ENCODE data around the gene PIM2.
"Not testable (repeated sequence)": the region's sequence is repeated elsewhere in the genome, so short reads cannot be mapped to it uniquely, and the experiment has no call there.

PIM2 gene

DNA sequence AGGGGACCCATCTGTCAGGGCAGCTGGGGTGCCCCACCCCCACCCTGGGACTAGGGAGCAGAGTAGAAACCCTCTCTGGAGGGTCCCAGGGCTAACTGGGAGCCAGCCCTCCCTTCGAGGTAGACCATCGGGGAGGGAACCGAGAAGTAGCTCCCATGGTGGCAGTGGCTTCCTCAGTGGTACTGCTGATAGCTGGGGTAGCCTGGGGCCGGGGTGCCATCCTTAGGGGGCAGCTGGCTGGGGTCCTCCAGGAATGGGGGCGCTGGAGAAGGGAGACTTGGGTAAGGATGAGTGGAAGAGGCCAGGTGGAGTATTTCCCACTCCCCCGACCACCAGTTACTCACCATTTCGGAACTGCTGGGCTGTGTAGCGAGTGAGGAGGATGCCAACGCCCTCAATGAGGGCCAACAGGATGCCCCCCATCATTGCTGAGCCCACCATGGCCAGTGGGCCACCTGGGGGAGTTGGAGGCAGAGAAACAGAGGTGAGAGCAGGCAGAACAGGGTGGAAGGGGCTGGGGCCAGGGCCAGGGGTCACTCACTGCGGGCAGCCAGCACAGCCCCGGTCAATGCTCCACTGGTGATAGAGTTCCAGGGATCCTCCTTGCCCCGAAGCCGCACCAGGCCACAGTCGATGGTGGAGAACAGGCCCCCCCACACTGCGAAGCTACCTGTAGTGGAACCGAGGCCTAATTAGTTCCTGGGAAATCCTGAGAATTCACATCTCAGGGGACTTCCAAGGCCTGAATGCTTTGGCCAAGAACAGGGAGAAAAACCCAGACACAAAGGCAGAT lies 25.1 kb downstream of the PIM2 start:
- Histone ChIP-seq H3K4me3 (ENCODE audit: low read depth, low read length) (no peak overlapping the region), H3K4me1 (no peaks in the 10 kb centered on the region), H3K9me3 (no peaks in the 10 kb centered on the region), H3K27me3 (no peaks in the 10 kb centered on the region), H3K36me3 (no peaks in the 10 kb centered on the region)
- DNase-seq = no peak
- TF ChIP-seq, protein P1, sequence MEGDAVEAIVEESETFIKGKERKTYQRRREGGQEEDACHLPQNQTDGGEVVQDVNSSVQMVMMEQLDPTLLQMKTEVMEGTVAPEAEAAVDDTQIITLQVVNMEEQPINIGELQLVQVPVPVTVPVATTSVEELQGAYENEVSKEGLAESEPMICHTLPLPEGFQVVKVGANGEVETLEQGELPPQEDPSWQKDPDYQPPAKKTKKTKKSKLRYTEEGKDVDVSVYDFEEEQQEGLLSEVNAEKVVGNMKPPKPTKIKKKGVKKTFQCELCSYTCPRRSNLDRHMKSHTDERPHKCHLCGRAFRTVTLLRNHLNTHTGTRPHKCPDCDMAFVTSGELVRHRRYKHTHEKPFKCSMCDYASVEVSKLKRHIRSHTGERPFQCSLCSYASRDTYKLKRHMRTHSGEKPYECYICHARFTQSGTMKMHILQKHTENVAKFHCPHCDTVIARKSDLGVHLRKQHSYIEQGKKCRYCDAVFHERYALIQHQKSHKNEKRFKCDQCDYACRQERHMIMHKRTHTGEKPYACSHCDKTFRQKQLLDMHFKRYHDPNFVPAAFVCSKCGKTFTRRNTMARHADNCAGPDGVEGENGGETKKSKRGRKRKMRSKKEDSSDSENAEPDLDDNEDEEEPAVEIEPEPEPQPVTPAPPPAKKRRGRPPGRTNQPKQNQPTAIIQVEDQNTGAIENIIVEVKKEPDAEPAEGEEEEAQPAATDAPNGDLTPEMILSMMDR (IDR thresholded peaks at IDR 0.05; ENCODE audit: low read depth, low read length) = no peak

DNA sequence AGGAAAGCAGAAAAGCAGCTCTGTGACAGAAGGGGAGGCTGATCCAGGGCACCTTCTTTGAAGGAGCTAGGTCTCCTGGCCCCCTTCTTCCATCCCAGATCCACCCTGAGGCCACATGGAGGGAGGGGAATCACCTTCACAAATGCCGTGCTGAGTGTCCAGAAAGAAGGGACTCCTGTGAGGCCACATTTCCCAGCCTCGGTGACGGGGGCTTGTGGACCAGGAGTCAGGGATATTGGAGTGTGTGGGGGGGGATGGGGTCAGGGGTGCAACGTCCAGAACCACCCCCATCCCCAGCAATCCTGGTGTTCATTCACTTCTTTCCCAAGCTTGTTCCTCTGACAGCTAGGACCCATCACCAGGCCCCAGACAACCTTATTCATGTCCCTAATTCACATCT lies 25.9 kb downstream of the PIM2 start:
- Histone ChIP-seq H3K9me3 (no peaks in the 10 kb centered on the region), H3K27me3 (no peaks in the 10 kb centered on the region), H3K36me3 (no peaks in the 10 kb centered on the region), H3K4me1 (no peaks in the 10 kb centered on the region), H3K4me3 (ENCODE audit: low read depth, low read length) (no peak overlapping the region)
- TF ChIP-seq, protein P1 (IDR thresholded peaks at IDR 0.05; ENCODE audit: low read depth, low read length) = no peak
- DNase-seq = no peak

- no peaks in the 10 kb centered on the region for H3K27me3 ChIP-seq
- no peaks in the 10 kb centered on the region for H3K9me3 ChIP-seq
- H3K4me1 ChIP-seq = no peaks in the 10 kb centered on the region
- TF ChIP-seq, protein P1 (IDR thresholded peaks at IDR 0.05; ENCODE audit: low read depth, low read length) = peak; percentile 58
- peak; percentile 89 for DNase-seq
- H3K36me3 ChIP-seq = no peaks in the 10 kb centered on the region
- H3K4me3 ChIP-seq (ENCODE audit: low read depth, low read length) = peak overlapping the region; percentile 49
Measured at GRCh38 chrX:48891402-48892288, 27.2 kb downstream of the PIM2 start.

- peak overlapping the region; percentile 49 for H3K4me3 ChIP-seq (ENCODE audit: low read depth, low read length)
- TF ChIP-seq, protein P1 (IDR thresholded peaks at IDR 0.05; ENCODE audit: low read depth, low read length) = no peak
- H3K27me3 ChIP-seq = no peaks in the 10 kb centered on the region
- DNase-seq = no peak
- H3K36me3 ChIP-seq = no peaks in the 10 kb centered on the region
- H3K9me3 ChIP-seq = no peaks in the 10 kb centered on the region
- H3K4me1 ChIP-seq = no peaks in the 10 kb centered on the region
Measured at GRCh38 chrX:48890934-48891401, 27.9 kb downstream of the PIM2 start.

GRCh38 chrX:48890296-48890925 lies 28.4 kb downstream of the PIM2 start:
- Histone ChIP-seq H3K27me3 (no peaks in the 10 kb centered on the region), H3K4me1 (no peaks in the 10 kb centered on the region), H3K9me3 (no peaks in the 10 kb centered on the region), H3K4me3 (ENCODE audit: low read depth, low read length) (peak overlapping the region; percentile 49), H3K36me3 (no peaks in the 10 kb centered on the region)
- TF ChIP-seq, protein P1 (IDR thresholded peaks at IDR 0.05; ENCODE audit: low read depth, low read length) = no peak
- no peak for DNase-seq

DNA sequence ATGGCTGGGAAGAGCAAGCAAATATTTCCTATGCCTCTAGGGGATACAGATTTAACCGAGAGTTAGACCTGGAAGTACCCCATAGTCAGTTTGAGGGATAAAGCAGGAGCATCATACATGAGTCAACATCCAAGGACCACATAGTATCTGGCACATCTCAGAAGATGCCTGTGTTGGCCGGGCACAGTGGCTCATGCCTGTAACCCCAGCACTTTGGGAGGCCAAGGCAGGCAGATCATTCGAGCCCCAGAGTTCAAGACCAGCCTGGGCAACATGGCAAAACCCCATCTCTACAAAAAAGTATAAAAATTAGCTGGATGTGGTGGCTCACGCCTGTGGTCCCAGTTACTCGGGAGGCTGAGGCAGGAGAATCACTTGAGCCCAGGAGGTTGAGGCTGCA lies 32.2 kb downstream of the PIM2 start:
- not testable (repeated sequence) for H3K4me3 ChIP-seq (ENCODE audit: low read depth, low read length); H3K36me3 ChIP-seq; H3K27me3 ChIP-seq; DNase-seq; H3K4me1 ChIP-seq; H3K9me3 ChIP-seq
